Prostate gland (tissue), 2 donors: ENCODE data around the gene LENG8. TPM values are rescaled to one million over a fixed set of nuclear protein-coding genes. Genes with fewer than 3 reads are reported as not detected.
"Not testable (repeated sequence)": the region's sequence is repeated elsewhere in the genome, so short reads cannot be mapped to it uniquely, and the experiment has no call there.

ENCODE experiments used
- DNase-seq: peaks from one replicate; pipeline ENCODE4 v3.0.0-alpha.2; 2019; ENCODE audit warnings: low spot score
- H3K27ac ChIP-seq, 2 donors: fragments of 200-600 bp; sonication (generic); 2 replicates each; pipeline ENCODE4 v1.5.1; 2017 to 2019
- H3K27me3 ChIP-seq: fragments of 200-600 bp; sonication (generic); replicated peaks from 2 replicates; pipeline ENCODE4 v1.5.1; 2019; ENCODE audit not compliant: insufficient read depth
- H3K36me3 ChIP-seq, 2 donors: fragments of 200-600 bp; sonication (generic); 1 replicate in 1 of 2; 2 replicates in 1 of 2; pipeline versions ENCODE4 v1.5.1 to v1.8.1; 2017 to 2019
- H3K4me1 ChIP-seq: fragments of 200-600 bp; sonication (generic); replicated peaks from 2 replicates; pipeline ENCODE4 v1.5.1; 2019
- H3K4me3 ChIP-seq, 2 donors: fragments of 200-600 bp; sonication (generic); 2 replicates each; pipeline ENCODE4 v1.5.1; 2017 to 2019
- H3K9me3 ChIP-seq: fragments of 200-600 bp; sonication (generic); 2 replicates; pipeline ENCODE4 v1.5.1; 2017
- POLR2A ChIP-seq: fragments of 450-650 bp; IDR thresholded peaks from one replicate; pipeline ENCODE4 v1.6.1; 2016; ENCODE audit warnings: antibody characterized with exemption, mild to moderate bottlenecking
- POLR2AphosphoS5 ChIP-seq: sonication (generic); formaldehyde crosslinking; IDR thresholded peaks from one replicate; pipeline ENCODE4 v1.6.1; 2017; ENCODE audit warnings: antibody characterized with exemption
- WGBS: methylation state at CpG from one replicate; pipeline ENCODE4 v1.1.5; 2018; 5-methylcytosine and 5-hydroxymethylcytosine counted together
- intact Hi-C: fragments of 100-400 bp; cut with DNase I; formaldehyde crosslinking; loops from one replicate; pipeline ENCODE4 v1.14.2; 2022
- total RNA-seq, 2 donors: library from RNA; depleted of rRNA; stranded (reverse); fragments of >200 nt; gene quantifications; one replicate each; pipeline ENCODE4 v1.1.0, GENCODE V29; 2016
- TF ChIP-seq, protein P1 (sequence below), 4 experiments: fragments of 200-600 bp in 2 of 4; fragments of 450-650 bp in 2 of 4; sonication (generic) in 2 of 4; IDR thresholded peaks; 1 replicate in 3 of 4; 2 replicates in 1 of 4; pipeline ENCODE4 v1.5.1; 2016 to 2019; ENCODE audit warnings: antibody characterized with exemption in 4 of 4, mild to moderate bottlenecking in 2 of 4, moderate library complexity in 2 of 4

LENG8 gene
- total RNA-seq, 2 donors from 2014 or later = 111 to 292 TPM

DNA sequence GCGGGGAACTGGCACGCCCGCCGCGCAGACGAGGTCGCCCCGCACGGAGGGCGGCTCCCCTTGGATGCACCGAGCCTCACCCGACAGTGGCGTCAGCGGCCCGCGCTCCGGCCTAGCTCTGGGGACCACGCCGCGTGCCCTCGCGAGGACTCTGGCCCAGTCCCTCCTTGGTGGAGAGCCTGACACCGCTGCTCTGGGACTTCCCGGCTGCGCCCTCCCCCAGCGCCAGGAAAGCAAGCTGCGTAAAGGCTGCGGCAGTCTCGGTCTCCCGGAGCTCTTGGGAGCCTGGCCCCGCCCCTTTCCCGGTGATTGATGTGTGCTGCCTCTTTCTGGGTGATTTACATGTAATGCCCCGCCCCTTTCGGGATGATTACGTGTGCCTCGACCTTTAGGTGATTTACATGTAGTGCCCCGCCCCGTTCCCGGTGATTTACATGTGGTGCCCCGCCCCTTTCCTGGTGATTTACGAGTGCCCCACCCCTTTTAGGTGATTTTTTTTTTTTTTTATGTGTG, 14.6 kb downstream of the LENG8 start, which contains the start of gene LENG9:
TSS of gene LENG9 (minus strand) at position 248 of the 513 bp plus-strand sequence. CDS start 252 bp downstream, outside the sequence.
- peak within 1 kb of the TSS; percentile 50 to 83 for H3K4me3 ChIP-seq
- H3K27me3 ChIP-seq = no peaks in the 10 kb centered on the region
- DNase-seq = peak; percentile 100
- H3K9me3 ChIP-seq = no peaks in the 10 kb centered on the region
- peaks cover 6% of the 10 kb centered on the region for H3K4me1 ChIP-seq
- peak within 1 kb of the TSS; percentile 97 to 98 for H3K27ac ChIP-seq
- WGBS = under 1% methylated on average over 41 of the region's 41 CpGs
- intact Hi-C loops = no loop called here
- H3K36me3 ChIP-seq = peaks cover 4 to 6% of the 10 kb centered on the region in 2 donors
- TF ChIP-seq POLR2A (peak; percentile 98), POLR2AphosphoS5 (peak; percentile 92)
- TF ChIP-seq, protein P1, sequence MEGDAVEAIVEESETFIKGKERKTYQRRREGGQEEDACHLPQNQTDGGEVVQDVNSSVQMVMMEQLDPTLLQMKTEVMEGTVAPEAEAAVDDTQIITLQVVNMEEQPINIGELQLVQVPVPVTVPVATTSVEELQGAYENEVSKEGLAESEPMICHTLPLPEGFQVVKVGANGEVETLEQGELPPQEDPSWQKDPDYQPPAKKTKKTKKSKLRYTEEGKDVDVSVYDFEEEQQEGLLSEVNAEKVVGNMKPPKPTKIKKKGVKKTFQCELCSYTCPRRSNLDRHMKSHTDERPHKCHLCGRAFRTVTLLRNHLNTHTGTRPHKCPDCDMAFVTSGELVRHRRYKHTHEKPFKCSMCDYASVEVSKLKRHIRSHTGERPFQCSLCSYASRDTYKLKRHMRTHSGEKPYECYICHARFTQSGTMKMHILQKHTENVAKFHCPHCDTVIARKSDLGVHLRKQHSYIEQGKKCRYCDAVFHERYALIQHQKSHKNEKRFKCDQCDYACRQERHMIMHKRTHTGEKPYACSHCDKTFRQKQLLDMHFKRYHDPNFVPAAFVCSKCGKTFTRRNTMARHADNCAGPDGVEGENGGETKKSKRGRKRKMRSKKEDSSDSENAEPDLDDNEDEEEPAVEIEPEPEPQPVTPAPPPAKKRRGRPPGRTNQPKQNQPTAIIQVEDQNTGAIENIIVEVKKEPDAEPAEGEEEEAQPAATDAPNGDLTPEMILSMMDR (IDR thresholded peaks at IDR 0.05) = no peak

GRCh38 chr19:54464044-54464629, 15.1 kb downstream of the LENG8 start:
- peaks cover 9% of the 10 kb centered on the region for H3K4me1 ChIP-seq
- TF ChIP-seq POLR2AphosphoS5 = peak; percentile 25
- TF ChIP-seq, protein P1 (IDR thresholded peaks at IDR 0.05) = no peak
- TF ChIP-seq POLR2A = no peak
- 1% methylated on average over 26 of the region's 26 CpGs for WGBS

DNA sequence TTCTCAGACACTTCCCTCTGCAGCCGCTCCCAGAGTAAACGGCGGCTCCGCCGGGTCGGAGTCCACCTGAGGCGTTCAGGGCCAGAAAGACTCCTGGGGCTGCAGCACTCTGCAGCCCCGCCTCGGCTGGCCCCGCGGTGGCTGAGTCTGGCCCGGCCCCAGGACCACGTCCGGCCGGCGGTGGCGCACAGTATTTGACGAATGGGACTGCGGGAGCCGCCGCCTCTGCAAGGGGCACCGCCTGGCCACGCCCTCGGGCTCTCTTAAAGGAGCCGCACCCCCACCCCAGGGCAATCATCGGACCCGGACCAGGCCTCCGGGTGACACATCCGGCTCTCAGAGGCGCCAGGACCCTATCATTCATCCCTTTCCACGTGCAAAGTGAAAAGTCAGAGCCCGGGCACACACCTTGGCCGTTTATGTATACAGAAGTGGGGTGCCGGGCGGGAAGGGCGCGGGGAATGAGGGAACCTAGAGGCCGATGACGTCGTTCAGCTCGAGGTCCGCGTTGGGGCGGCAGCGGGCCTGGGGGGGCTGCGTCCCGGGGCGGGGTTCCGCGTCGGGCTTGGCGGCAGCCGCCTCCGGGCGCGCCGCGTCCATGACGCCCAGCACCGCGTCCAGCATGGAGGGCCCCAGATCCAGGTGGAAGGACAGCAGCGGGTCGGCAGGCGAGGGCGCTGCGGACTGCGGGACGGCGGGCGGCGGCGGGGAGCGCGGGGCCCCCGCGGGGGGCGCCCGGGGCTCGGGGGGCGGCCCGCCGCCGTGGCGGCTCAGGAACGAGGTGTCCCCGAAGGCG, 15.8 kb downstream of the LENG8 start:
- Histone ChIP-seq H3K9me3 (no peaks in the 10 kb centered on the region), H3K27ac (peak overlapping the region; percentile 97 to 98), H3K36me3 (peaks cover 0 to 6% of the 10 kb centered on the region in 2 donors), H3K27me3 (no peaks in the 10 kb centered on the region), H3K4me1 (peaks cover 13% of the 10 kb centered on the region), H3K4me3 (peak overlapping the region; percentile 38 to 83)
- 14% methylated on average over 82 of the region's 87 CpGs for WGBS
- DNase-seq = peak; percentile 90
- TF ChIP-seq POLR2A = peak; percentile 51
- TF ChIP-seq, protein P1 (IDR thresholded peaks at IDR 0.05) = peak in 1 of 4 experiments; percentile 48
- peak; percentile 61 for TF ChIP-seq POLR2AphosphoS5
- intact Hi-C loops = no loop called here

More at GRCh38 chr19:54464044-54464629, 15.1 kb downstream of the LENG8 start:
- Histone ChIP-seq H3K36me3 (peaks cover 0 to 6% of the 10 kb centered on the region in 2 donors), H3K4me3 (peak overlapping the region; percentile 38 to 83), H3K27me3 (no peaks in the 10 kb centered on the region), H3K9me3 (no peaks in the 10 kb centered on the region), H3K27ac (peak overlapping the region; percentile 97 to 98)
- intact Hi-C loops = no loop called here
- DNase-seq = peak; percentile 98

DNA sequence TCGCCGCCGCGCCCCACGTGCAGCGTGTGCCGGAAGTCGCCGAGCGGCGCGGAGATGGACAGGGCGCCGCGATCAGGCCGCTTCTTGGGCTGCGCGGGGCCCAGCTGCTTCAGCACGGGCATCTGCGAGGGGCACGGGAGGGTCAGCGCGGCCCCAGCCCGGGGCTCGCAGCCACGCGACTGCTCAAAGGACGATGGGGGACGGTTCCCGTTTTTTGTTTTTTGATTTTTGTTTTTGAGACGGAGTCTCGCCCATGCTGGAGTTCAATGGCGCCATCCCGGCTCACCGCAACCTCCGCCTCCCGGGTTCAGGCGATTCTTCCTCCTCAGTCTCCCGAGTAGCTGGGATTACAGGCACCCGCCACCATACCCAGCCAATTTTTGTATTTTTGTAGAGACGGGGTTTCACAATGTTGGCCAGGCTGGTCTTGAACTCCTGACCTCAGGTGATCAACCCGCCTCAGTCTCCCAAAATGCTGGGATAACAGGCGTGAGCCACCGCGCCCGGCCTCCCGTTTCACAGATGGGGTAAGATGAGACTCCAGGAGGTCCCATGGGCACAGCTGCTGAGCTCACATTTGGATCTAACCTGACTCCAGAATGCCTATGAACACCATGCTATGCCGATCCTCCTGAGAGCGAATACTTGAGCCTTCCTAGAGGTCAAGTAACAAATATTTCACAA, 16.6 kb downstream of the LENG8 start:
- Histone ChIP-seq H3K36me3 (peaks cover 0 to 6% of the 10 kb centered on the region in 2 donors), H3K27ac (peak overlapping the region; percentile 97 to 98), H3K9me3 (no peaks in the 10 kb centered on the region), H3K27me3 (no peaks in the 10 kb centered on the region), H3K4me1 (peaks cover 13% of the 10 kb centered on the region), H3K4me3 (no peak overlapping the region)
- intact Hi-C loops = no loop called here
- no peak for DNase-seq
- 70% methylated on average over 49 of the region's 49 CpGs for WGBS
- no peak for TF ChIP-seq POLR2AphosphoS5
- TF ChIP-seq, protein P1 (IDR thresholded peaks at IDR 0.05) = no peak
- TF ChIP-seq POLR2A = no peak

DNA sequence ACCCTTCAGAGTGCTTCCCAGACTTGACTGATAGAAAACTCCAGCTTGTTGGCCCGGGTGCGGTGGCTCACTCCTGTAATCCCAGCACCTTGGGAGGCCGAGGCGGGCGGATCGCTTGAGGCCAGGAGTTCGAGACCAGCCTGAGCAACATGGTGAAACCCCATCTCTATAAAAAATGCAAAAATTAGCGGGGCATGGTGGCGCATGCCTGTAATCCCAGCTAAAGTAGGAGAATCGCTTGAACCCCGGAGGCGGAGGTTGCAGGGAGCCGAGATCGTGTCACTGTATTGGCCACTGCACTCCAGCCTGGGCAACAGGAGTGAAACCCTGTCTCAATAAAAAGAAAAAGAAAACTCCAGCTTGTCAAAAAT, 17.1 kb downstream of the LENG8 start:
- H3K9me3 ChIP-seq, intact Hi-C loops, H3K36me3 ChIP-seq, H3K27me3 ChIP-seq, DNase-seq, H3K4me3 ChIP-seq: not testable (repeated sequence)
- H3K4me1 ChIP-seq = peaks cover 13% of the 10 kb centered on the region
- 96% methylated on average over 14 of the region's 14 CpGs for WGBS
- peak overlapping the region; percentile 97 to 98 for H3K27ac ChIP-seq
